Left ventricle myocardium inferior (tissue), 1 donor: ENCODE data around the gene SP3. TPM values are rescaled to one million over a fixed set of nuclear protein-coding genes. Genes with fewer than 3 reads are reported as not detected.

Experiments used
- DNase-seq: peaks from one replicate; pipeline ENCODE4 v3.0.0-alpha.2; 2020
- H3K27ac ChIP-seq: fragments of 200-600 bp; replicated peaks from 2 replicates; pipeline ENCODE4 v1.8.0; 2021
- H3K27me3 ChIP-seq: fragments of 200-600 bp; 2 replicates; pipeline ENCODE4 v1.8.0; 2021; ENCODE audit warnings: low read depth
- H3K36me3 ChIP-seq: fragments of 200-600 bp; 2 replicates; pipeline ENCODE4 v1.8.0; 2021
- H3K4me1 ChIP-seq: fragments of 200-600 bp; 2 replicates; pipeline ENCODE4 v1.8.0; 2021
- H3K4me3 ChIP-seq: fragments of 200-600 bp; 2 replicates; pipeline ENCODE4 v1.8.0; 2021; ENCODE audit warnings: mild to moderate bottlenecking, moderate library complexity
- H3K9me3 ChIP-seq: fragments of 200-600 bp; replicated peaks from 2 replicates; pipeline ENCODE4 v1.8.0; 2021
- CTCF ChIP-seq: fragments of 200-600 bp; IDR thresholded peaks from 2 replicates; pipeline ENCODE4 v1.8.0; 2021; ENCODE audit warnings: antibody characterized with exemption, mild to moderate bottlenecking, borderline replicate concordance
- intact Hi-C: fragments of 100-400 bp; cut with micrococcal nuclease; formaldehyde crosslinking; loops from one replicate; pipeline ENCODE4 v1.11.0; 2022
- total RNA-seq: library from RNA; stranded (reverse); fragmentation: NEBNext Ultra II Directional; extraction: Animal tissue kit (Norgen Biotek cat#: 25700); gene quantifications from one replicate; pipeline ENCODE4 v1.2.1, GENCODE V29; 2021
- donor health status: DM: no; HTN: yes; CAD: no; lungs with severe emphysema.

The SP3 gene
- total RNA-seq, 1 donor from 2014 or later: 32.1 TPM

GRCh38 chr2:173958198-173958846 is 6.9 kb downstream of the SP3 start:
- Histone ChIP-seq H3K4me3 (no peak overlapping the region), H3K9me3 (peaks cover 9% of the 10 kb centered on the region), H3K27ac (no peak overlapping the region), H3K4me1 (peaks cover 95% of the 10 kb centered on the region), H3K27me3 (no peaks in the 10 kb centered on the region), H3K36me3 (peaks cover 31% of the 10 kb centered on the region)
- no peak for DNase-seq
- TF ChIP-seq CTCF: no peak
- intact Hi-C loops: no loop called here

GRCh38 chr2:173957517-173957916 is 7.7 kb downstream of the SP3 start:
- Histone ChIP-seq H3K9me3 (peaks cover 9% of the 10 kb centered on the region), H3K4me3 (no peak overlapping the region), H3K36me3 (peaks cover 35% of the 10 kb centered on the region), H3K27me3 (no peaks in the 10 kb centered on the region), H3K27ac (no peak overlapping the region), H3K4me1 (peaks cover 95% of the 10 kb centered on the region)
- no peak for DNase-seq
- TF ChIP-seq CTCF: no peak
- intact Hi-C loops: no loop called here

GRCh38 chr2:173956454-173956853 is 8.7 kb downstream of the SP3 start:
- no peak for DNase-seq
- no peak overlapping the region for H3K4me3 ChIP-seq
- no peaks in the 10 kb centered on the region for H3K27me3 ChIP-seq
- H3K9me3 ChIP-seq: peaks cover 7% of the 10 kb centered on the region
- TF ChIP-seq CTCF: no peak
- peaks cover 35% of the 10 kb centered on the region for H3K36me3 ChIP-seq
- no peak overlapping the region for H3K27ac ChIP-seq
- intact Hi-C loops: no loop called here
- peaks cover 95% of the 10 kb centered on the region for H3K4me1 ChIP-seq

- no peak for DNase-seq
- H3K9me3 ChIP-seq: peaks cover 1% of the 10 kb centered on the region
- H3K4me1 ChIP-seq: peaks cover 95% of the 10 kb centered on the region
- no peak overlapping the region for H3K4me3 ChIP-seq
- TF ChIP-seq CTCF: no peak
- intact Hi-C loops: no loop called here
- no peak overlapping the region for H3K27ac ChIP-seq
- no peaks in the 10 kb centered on the region for H3K27me3 ChIP-seq
- H3K36me3 ChIP-seq: peaks cover 35% of the 10 kb centered on the region
These were observed 9.3 kb downstream of the SP3 start for GRCh38 chr2:173955867-173956266.

- Histone ChIP-seq H3K27me3 (no peaks in the 10 kb centered on the region), H3K27ac (no peak overlapping the region), H3K9me3 (no peaks in the 10 kb centered on the region), H3K36me3 (peaks cover 33% of the 10 kb centered on the region), H3K4me1 (peaks cover 95% of the 10 kb centered on the region), H3K4me3 (no peak overlapping the region)
- DNase-seq: no peak
- TF ChIP-seq CTCF: no peak
- intact Hi-C loops: no loop called here
These were observed 10.2 kb downstream of the SP3 start for GRCh38 chr2:173955004-173955403.
